Measurements from ENCODE around the gene KRTAP10-9. TPM values are rescaled to one million over a fixed set of nuclear protein-coding genes. Genes with fewer than 3 reads are reported as not detected.
"Not testable (repeated sequence)": the region's sequence is repeated elsewhere in the genome, so short reads cannot be mapped to it uniquely, and the experiment has no call there.

Gene KRTAP10-9
- total and polyA plus RNA-seq, 5 donors = not detected

DNA sequence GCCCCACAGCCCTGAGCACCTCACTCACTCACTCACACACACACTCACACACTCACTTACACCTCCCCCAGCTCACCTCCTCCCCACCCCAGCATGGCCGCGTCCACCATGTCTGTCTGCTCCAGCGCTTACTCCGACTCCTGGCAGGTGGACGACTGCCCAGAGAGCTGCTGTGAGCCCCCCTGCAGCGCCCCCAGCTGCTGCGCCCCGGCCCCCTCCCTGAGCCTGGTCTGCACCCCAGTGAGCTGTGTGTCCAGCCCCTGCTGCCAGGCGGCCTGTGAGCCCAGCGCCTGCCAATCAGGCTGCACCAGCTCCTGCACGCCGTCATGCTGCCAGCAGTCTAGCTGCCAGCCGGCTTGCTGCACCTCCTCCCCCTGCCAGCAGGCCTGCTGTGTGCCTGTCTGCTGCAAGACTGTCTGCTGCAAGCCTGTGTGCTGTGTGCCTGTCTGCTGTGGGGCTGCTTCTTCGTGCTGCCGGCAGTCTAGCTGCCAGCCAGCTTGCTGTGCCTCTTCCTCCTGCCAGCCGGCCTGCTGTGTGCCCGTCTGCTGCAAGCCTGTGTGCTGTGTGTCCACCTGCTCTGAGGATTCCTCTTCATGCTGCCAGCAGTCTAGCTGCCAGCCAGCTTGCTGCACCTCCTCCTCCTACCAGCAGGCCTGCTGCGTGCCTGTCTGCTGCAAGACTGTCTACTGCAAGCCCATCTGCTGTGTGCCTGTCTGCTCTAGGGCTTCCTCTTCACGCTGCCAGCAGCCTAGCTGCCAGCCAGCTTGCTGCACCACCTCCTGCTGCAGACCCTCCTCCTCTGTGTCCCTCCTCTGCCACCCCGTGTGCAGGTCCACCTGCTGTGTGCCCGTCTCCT lies 19.7 kb downstream of the KRTAP10-9 start, which contains the start of gene KRTAP10-11:
KRTAP10-11 (plus strand) TSS at position 49 of the 856 bp plus-strand sequence; CDS start at position 94, 45 bp downstream.
- WGBS = 74% methylated on average over 21 of the region's 21 CpGs
- intact Hi-C loops (cut with DNase I); H3K4me1 ChIP-seq (ENCODE audit: control insufficient read depth, insufficient read depth, low read length); H3K27ac ChIP-seq (ENCODE audit: low read length); DNase-seq; H3K27me3 ChIP-seq (ENCODE audit: control insufficient read depth, insufficient read depth); H3K4me3 ChIP-seq (ENCODE audit: low read length); H3K9me3 ChIP-seq (ENCODE audit: control insufficient read depth, low read length); ATAC-seq: not testable (repeated sequence)

DNA sequence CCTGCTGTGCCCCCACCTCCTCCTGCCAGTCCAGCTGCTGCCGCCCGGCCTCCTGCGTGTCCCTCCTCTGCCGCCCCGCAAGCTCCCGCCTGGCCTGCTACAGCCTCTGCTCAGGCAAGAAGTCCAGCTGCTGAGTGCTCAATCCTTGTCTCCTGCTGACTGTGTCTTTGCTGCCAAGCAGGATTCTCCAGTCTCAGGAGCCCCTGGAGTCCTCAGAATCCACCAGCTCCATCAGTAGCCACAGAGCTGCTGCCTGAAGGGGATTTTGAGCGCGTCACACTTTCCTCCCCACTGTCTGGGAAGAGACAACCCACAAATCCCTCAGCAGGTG lies 20.3 kb downstream of the KRTAP10-9 start:
- ATAC-seq = no peak
- DNase-seq = no peak
- H3K4me3 ChIP-seq (ENCODE audit: low read length) = no peak overlapping the region
- intact Hi-C loops (cut with DNase I) = no loop called here
- no peaks in the 10 kb centered on the region for H3K27me3 ChIP-seq (ENCODE audit: control insufficient read depth, insufficient read depth)
- no peaks in the 10 kb centered on the region for H3K4me1 ChIP-seq (ENCODE audit: control insufficient read depth, insufficient read depth, low read length)
- 68% methylated on average over 8 of the region's 8 CpGs for WGBS
- no peak overlapping the region for H3K27ac ChIP-seq (ENCODE audit: low read length)
- no peaks in the 10 kb centered on the region for H3K9me3 ChIP-seq (ENCODE audit: control insufficient read depth, low read length)

DNA sequence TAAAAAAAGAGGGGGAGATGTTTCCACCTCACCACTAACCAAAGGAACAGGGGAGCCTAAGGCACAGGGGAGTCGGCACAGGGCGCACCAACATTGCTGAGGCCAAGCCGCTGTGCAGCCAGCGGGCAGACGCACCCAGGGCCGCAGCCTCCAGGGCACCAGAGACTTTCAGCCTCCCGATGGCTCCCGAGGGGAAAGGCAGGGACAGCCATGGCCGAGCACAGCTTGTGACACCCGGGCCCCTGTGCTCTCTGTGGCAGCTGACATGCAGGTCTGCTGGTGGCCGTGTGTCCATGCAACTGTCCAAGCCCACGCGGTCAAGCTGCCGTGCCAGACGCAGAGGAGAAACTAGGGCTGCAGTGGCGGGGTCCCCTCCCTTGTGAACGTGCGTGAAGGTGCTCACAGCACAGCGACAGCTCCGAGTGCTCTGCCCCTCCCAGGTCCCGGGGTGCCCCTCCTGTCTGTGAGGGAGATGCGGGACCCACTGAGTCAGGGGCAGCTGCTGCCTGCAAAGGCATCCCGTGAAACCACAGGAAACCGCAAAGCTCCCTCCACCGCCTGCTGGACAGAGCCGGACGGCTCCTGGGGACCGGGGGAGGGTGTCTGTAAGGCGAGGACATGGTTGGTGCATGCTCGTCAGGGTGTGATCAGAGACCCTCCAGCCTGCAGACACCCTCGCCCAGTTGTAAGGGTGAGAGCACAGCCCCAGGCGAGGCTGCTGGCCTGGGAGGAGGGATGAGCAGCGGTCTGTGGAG lies 21.8 kb downstream of the KRTAP10-9 start:
- Histone ChIP-seq H3K4me1 (ENCODE audit: control insufficient read depth, insufficient read depth, low read length) (no peaks in the 10 kb centered on the region), H3K27me3 (ENCODE audit: control insufficient read depth, insufficient read depth) (no peaks in the 10 kb centered on the region), H3K27ac (ENCODE audit: low read length) (no peak overlapping the region), H3K4me3 (ENCODE audit: low read length) (no peak overlapping the region), H3K9me3 (ENCODE audit: control insufficient read depth, low read length) (no peaks in the 10 kb centered on the region)
- 76% methylated on average over 33 of the region's 33 CpGs for WGBS
- intact Hi-C loops (cut with DNase I) = no loop called here
- ATAC-seq = no peak
- DNase-seq = no peak

DNA sequence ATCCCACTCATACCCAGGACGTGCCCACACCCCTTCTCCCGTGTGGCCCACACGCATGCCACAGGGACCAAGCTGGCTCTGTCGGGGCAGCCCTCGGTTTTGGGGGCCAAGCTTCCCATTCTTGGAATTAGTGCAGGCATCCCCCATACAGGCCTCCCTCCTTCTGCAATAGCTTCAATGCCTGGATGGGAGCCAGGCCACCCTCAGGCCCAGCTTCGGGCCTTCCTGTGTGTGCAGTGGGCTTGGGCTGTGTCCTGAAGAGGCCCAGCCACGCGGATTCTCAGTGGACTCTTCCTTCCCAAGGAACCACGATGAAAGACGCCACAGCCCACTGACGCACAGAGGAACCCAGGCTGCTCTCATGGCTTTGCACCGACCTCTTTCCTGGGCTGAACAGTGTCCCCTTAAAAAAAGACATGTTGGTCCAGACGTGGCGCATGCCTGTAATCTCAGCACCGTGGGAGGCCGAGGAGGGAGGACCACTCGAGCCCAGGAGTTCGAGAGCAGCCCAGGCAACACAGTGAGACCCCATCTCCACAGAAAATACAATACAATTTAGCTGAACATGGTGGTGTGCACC lies 22.7 kb downstream of the KRTAP10-9 start:
- 81% methylated on average over 18 of the region's 18 CpGs for WGBS
- ATAC-seq (no peak), DNase-seq (no peak)
- intact Hi-C loops (cut with DNase I) = no loop called here
- no peak overlapping the region for H3K4me3 ChIP-seq (ENCODE audit: low read length)
- H3K27me3 ChIP-seq (ENCODE audit: control insufficient read depth, insufficient read depth) = no peaks in the 10 kb centered on the region
- no peak overlapping the region for H3K27ac ChIP-seq (ENCODE audit: low read length)
- H3K9me3 ChIP-seq (ENCODE audit: control insufficient read depth, low read length) = no peaks in the 10 kb centered on the region
- no peaks in the 10 kb centered on the region for H3K4me1 ChIP-seq (ENCODE audit: control insufficient read depth, insufficient read depth, low read length)

DNA sequence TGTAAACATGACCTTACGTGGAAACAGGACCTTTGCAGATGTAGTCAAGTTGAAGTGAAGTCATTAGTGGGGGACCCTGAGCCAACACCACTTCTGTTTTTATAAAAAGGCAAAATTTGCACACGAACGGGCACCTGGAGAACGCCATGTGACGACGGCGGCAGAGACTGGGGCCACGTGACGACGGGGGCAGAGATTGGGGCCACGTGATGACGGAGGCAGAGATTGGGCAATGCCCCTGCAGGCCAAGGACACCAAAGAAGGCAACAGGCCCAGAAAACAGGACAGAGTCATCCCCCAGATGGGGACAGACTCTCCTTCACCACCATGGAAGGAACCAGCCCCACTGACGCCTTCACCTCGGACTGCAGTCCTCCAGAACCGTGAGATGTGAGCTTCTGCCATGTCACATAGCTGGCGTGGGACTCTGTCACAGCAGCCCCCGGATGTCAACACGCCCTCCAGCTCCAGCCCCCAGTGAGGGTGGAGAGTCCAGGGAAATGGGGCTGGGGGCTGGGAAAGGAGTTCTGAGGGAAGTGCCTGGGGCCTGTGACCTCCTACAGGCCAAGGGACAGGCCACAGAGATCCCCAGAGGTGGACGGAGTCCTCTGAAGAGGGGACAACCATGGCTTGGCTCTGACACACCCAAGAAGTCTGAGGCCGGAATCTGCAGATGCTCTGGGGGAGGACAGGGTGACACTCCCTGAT lies 23.5 kb downstream of the KRTAP10-9 start:
- H3K9me3 ChIP-seq (ENCODE audit: control insufficient read depth, low read length) = no peaks in the 10 kb centered on the region
- WGBS = 90% methylated on average over 20 of the region's 20 CpGs
- ATAC-seq (no peak), DNase-seq (no peak)
- no peaks in the 10 kb centered on the region for H3K4me1 ChIP-seq (ENCODE audit: control insufficient read depth, insufficient read depth, low read length)
- no peak overlapping the region for H3K4me3 ChIP-seq (ENCODE audit: low read length)
- H3K27ac ChIP-seq (ENCODE audit: low read length) = no peak overlapping the region
- H3K27me3 ChIP-seq (ENCODE audit: control insufficient read depth, insufficient read depth) = no peaks in the 10 kb centered on the region
- intact Hi-C loops (cut with DNase I) = no loop called here

DNA sequence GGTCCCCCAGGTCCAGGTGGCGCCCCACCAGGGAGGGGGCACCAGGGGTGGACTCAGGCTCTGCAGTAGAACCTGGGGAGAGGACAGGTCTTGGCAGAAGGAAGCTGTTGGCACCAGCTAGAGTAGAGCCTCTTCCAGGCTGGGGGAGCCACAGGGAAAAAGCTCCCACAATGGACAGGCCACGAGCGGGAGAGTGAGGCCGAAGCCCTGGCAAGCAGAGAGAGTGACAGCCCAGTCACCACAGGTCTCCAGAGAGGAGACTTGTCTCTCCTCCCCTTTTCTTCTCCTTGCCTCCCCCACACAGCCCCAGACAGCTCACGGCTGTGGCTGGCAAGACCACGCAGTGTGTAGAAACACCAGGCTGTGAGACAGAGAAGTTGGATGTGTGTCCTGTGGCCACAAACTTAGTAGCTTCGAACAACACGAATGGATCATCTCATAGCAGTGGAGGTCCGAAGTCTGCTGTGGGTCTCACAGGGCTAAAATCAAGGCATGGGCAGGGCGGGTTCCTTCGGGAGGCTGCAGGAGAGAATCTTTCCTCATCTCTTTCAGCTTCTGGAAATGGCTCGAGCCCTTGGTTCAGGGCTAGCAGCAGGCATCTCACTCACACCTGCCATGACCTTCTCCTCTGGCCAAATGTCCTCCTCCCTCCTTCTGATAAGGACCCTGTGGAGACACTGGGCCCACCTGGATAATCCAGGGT lies 24.2 kb downstream of the KRTAP10-9 start:
- no peaks in the 10 kb centered on the region for H3K9me3 ChIP-seq (ENCODE audit: control insufficient read depth, low read length)
- H3K27ac ChIP-seq (ENCODE audit: low read length) = no peak overlapping the region
- intact Hi-C loops (cut with DNase I) = no loop called here
- no peaks in the 10 kb centered on the region for H3K27me3 ChIP-seq (ENCODE audit: control insufficient read depth, insufficient read depth)
- 83% methylated on average over 12 of the region's 12 CpGs for WGBS
- DNase-seq (no peak), ATAC-seq (no peak)
- no peak overlapping the region for H3K4me3 ChIP-seq (ENCODE audit: low read length)
- no peaks in the 10 kb centered on the region for H3K4me1 ChIP-seq (ENCODE audit: control insufficient read depth, insufficient read depth, low read length)

DNA sequence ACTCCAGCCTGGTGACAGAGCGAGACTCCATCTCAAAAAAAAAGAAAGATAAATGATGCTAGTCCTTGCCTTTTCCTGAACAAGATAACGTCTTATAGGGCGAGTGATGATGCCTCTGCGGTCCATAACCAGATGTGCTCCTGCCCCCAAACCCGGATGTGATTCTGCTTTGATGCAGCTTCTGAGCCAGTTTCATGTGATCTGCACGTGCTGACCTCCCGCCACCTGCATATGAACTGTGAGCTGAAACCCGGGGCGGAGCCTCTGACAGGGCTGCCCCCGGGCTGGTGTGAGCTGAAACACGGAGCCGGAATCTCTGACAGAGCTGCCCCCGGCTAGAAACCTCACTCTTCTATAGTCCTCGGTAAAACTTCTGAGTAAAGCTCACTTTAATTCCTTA lies 26.2 kb downstream of the KRTAP10-9 start:
- no peak for ATAC-seq
- Histone ChIP-seq H3K27ac (ENCODE audit: low read length) (no peak overlapping the region), H3K9me3 (ENCODE audit: control insufficient read depth, low read length) (no peaks in the 10 kb centered on the region), H3K4me1 (ENCODE audit: control insufficient read depth, insufficient read depth, low read length) (no peaks in the 10 kb centered on the region), H3K27me3 (ENCODE audit: control insufficient read depth, insufficient read depth) (no peaks in the 10 kb centered on the region), H3K4me3 (ENCODE audit: low read length) (no peak overlapping the region)
- WGBS = 62% methylated on average over 14 of the region's 14 CpGs
- no peak for DNase-seq
- intact Hi-C loops (cut with DNase I) = no loop called here

DNA sequence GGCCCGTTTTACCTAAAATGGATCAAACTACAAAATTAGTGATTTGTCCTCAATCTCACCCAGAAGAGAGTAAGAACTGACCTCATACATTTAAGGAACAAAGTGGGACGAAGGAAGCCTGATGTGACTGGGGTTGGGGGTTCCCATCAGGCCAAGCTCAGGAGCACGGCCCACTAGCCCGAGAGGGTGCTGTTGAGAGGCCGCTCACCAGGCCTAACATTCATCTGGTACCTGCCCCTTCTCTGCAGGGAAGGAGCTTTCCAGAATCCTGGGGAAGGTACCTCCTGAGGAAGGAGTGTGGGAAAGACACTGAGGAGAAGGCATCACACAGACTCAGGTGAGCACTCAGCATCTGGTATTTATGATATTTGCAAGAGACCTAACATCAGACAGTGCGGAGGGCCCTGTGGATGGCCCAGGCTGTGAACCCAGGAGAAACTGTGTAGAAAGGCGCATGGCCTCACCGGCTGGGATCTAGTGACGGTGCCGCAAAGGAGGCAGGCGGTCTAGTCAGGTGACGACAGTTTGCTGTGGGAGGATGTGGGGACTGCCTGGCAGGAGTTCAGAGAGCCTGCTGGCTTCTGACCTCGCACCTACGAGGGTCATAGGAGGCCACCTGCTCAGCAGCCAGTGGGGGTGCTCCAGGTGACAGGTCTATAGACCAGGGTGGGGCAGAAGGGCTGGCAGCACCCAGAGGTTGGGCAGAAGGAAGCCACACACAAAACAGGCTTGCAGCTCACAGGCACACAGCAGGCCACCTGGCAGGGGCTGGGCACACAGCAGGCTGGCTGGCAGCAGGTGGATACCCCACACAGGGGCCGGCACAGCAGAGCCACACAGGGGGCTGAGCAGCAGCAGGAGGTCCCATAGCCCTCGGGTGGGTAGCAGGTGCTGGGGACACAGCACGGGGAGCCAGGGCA lies 27.0 kb downstream of the KRTAP10-9 start:
- Histone ChIP-seq H3K9me3 (ENCODE audit: control insufficient read depth, low read length) (no peaks in the 10 kb centered on the region), H3K27me3 (ENCODE audit: control insufficient read depth, insufficient read depth) (no peaks in the 10 kb centered on the region), H3K27ac (ENCODE audit: low read length) (no peak overlapping the region), H3K4me1 (ENCODE audit: control insufficient read depth, insufficient read depth, low read length) (no peaks in the 10 kb centered on the region), H3K4me3 (ENCODE audit: low read length) (no peak overlapping the region)
- peak in 1 of 3 donors; percentile 55 for DNase-seq
- intact Hi-C loops (cut with DNase I) = no loop called here
- 75% methylated on average over 17 of the region's 17 CpGs for WGBS
- ATAC-seq = no peak

DNA sequence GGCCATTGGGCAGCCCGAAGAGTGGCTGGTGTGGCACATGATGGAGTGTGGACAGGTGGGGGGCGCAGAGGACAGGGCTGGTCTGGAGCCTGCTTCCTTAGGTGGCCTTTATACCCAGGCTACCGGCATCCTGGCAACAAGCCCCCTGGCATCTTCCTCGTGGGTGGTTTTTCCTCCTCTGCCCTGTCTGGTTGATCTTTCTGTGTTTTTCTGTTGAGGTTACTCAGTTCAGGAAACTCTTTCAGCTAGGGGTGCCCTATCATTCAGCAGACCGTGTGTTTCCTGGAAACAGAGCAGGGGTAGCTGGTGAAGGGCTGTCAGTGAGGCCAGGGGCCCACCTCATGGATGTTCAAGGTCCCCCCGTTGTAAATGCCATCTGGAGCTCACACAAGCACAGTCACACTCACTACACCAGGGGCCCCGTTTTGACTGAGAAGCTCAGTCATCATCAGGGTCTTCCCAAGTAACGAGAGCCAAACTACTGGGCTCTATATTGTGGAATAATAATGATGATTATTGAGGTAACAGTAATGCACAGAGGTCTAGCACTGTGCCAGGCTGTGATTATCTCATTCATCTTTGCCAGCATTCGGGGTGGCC lies 27.8 kb downstream of the KRTAP10-9 start, which contains the start of gene KRTAP12-4:
KRTAP12-4 (minus strand) TSS at position 84 of the 600 bp plus-strand sequence; CDS start at position 39, 45 bp downstream.
- Histone ChIP-seq H3K9me3 (ENCODE audit: control insufficient read depth, low read length) (no peaks in the 10 kb centered on the region), H3K27ac (ENCODE audit: low read length) (no peak within 1 kb of the TSS), H3K4me3 (ENCODE audit: low read length) (no peak within 1 kb of the TSS), H3K4me1 (ENCODE audit: control insufficient read depth, insufficient read depth, low read length) (no peaks in the 10 kb centered on the region), H3K27me3 (ENCODE audit: control insufficient read depth, insufficient read depth) (no peaks in the 10 kb centered on the region)
- 81% methylated on average over 8 of the region's 9 CpGs for WGBS
- DNase-seq (no peak), ATAC-seq (no peak)
- intact Hi-C loops (cut with DNase I) = no loop called here
